Subcutaneous adipose tissue (tissue), 4 donors: ENCODE data around the gene ARHGAP42. TPM values are rescaled to one million over a fixed set of nuclear protein-coding genes. Genes with fewer than 3 reads are reported as not detected.

Experiments used
- total RNA-seq, 4 donors: library from RNA; depleted of rRNA; stranded (reverse); fragments of >200 nt; gene quantifications; one replicate each; pipeline ENCODE4 v1.1.0, GENCODE V29; 2016
- TF ChIP-seq, protein P1 (sequence below): fragments of 450-650 bp; IDR thresholded peaks from one replicate; pipeline ENCODE4 v1.5.1; 2016; ENCODE audit warnings: low read depth, mild to moderate bottlenecking, control low read depth, antibody characterized with exemption, moderate library complexity

Gene ARHGAP42
- total RNA-seq, 4 donors from 2014 or later: 15.3 to 31.5 (median 30.5) TPM

DNA sequence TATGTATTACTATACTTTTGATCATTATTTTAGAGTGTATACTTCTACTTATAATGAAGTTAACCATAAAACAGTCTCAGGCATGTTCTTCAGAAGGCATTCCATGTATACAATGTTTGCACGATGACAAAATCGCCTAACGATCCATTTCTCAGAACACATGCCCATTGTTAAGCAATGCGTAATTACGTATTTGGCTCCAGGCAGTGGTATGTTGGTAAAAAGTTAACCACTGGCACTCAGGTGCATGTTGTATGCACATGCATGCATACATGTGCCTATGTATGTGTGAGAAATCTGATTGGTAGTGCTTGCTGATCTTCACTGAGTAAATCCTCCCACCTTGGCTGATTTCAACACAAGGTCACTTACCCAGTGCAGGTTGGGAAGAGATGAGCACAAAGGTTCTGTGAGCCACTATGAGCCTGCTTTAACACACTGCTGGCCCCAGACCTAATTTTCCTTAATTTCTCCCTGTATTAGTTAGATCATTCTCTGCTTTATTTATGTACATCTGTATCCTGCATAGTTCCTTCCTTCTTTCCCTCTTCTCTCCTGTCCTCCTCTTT is 164.6 kb downstream of the ARHGAP42 start:
- TF ChIP-seq, protein P1, sequence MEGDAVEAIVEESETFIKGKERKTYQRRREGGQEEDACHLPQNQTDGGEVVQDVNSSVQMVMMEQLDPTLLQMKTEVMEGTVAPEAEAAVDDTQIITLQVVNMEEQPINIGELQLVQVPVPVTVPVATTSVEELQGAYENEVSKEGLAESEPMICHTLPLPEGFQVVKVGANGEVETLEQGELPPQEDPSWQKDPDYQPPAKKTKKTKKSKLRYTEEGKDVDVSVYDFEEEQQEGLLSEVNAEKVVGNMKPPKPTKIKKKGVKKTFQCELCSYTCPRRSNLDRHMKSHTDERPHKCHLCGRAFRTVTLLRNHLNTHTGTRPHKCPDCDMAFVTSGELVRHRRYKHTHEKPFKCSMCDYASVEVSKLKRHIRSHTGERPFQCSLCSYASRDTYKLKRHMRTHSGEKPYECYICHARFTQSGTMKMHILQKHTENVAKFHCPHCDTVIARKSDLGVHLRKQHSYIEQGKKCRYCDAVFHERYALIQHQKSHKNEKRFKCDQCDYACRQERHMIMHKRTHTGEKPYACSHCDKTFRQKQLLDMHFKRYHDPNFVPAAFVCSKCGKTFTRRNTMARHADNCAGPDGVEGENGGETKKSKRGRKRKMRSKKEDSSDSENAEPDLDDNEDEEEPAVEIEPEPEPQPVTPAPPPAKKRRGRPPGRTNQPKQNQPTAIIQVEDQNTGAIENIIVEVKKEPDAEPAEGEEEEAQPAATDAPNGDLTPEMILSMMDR: no peak

DNA sequence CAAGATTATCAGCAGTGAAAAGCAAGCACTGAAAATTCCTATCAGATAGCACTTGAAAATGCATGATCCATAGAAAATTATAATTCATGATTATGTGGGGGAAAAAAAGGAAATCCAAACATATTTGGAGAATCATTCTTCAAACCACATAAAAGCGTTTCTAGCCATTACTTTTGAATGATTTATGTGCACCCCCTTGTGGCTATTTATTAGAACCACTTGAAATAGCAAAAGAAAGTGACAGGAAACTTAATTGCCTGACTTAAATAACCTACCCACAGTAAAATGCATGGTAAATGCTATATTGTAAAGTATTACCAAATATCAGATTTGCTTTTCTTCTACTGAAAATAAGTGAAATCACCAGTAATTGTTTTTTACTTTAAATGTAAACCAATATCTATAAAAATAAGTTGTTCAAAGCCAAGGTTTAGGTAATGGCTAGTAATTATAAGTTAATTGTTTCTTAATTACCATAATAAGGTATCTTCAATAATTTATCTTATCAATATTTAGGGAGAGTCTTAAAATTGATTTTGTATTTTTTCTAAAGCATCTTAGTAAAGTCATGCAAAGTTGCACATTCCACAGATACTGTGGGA is 168.5 kb downstream of the ARHGAP42 start:
- TF ChIP-seq, protein P1: no peak

DNA sequence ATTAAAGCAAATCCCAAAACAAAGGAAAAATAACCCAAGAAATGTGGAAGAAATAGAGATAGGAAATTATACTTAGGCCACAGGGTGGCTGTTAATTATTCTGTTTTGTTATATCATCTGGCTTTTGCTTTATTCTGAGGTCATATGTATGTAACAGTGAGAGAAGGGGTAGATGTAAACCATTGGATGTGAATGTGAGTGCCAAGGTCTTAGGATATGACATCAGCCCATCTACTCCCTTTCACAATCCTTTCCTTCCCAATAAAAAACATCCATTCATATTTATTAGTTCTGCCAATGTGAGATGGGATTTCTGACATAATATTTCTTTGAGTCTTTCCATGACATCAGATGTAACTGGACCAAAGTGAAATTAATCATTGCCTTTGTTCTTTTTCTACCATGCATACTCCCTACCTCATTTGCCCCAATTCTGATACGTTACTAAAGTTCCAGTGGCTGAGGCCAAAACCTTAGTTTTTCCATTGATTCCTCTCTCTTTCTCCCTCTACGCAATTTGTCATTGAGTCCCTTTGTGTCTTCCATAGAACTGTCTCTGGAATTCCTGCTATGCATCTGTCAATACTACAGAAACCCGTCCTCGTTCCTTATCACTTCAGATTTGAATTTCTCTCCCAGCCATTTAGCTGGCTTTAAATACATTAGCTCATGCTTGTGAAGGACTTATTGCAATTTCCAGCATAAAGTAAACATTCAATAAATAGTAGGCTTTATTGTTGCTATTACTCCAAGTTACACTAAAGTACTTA is 170.3 kb downstream of the ARHGAP42 start:
- TF ChIP-seq, protein P1: no peak

DNA sequence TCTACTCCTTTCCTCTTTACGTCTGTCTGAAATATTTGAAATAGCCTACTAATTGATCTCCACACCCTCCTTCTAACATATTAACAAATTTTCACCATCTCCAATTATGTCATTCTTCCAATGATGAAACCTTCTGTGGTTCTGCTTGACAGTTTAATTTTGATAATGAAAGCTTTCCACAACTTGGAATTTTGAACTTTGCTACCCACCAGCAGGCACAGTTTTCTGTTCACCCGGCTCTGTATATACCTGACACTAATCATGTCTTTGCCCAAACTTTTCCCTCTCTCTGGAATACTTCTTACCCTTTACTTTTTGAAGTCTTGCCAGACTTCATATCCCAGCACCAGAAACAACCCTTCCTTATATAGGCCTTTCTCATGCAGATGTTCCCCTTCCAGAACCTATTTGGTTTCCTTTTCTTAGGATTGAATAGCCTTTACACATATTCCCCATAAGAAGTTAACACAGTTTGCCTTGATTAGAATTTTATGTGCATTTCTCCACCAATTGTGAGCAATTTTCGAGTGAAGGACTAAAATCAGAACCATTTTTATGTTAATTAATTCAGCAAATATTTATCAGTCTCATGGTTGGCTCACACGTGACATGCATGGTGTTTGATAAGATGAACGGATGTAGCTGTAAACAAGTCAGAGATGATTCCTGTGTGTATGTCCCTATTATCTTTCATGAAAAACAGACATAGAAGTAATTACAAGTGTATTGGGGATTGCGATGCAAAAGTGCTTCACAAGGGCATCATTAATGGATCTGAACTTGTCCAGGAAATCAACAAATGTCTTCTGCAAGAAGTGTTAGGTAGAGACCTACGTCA is 173.4 kb downstream of the ARHGAP42 start:
- TF ChIP-seq, protein P1: no peak

DNA sequence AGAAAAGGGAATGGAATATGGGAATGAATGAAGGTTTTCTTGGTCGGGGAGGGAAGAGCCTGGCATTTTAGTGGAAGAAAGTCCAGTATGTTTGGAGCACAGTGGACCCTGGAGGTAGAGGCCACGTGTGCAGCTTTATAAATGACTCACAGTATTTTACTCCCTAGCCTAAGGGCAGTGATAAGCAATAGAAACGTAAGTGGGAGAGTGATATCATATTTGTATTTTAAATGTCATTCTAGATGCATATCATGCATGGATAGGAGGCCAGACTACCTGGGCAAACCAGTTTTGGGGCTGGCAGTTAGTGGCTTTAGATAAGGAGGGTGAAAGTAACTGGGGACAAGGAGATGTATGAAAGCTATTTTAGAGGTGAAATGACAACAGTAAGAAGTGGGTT is 174.1 kb downstream of the ARHGAP42 start:
- TF ChIP-seq, protein P1: no peak

DNA sequence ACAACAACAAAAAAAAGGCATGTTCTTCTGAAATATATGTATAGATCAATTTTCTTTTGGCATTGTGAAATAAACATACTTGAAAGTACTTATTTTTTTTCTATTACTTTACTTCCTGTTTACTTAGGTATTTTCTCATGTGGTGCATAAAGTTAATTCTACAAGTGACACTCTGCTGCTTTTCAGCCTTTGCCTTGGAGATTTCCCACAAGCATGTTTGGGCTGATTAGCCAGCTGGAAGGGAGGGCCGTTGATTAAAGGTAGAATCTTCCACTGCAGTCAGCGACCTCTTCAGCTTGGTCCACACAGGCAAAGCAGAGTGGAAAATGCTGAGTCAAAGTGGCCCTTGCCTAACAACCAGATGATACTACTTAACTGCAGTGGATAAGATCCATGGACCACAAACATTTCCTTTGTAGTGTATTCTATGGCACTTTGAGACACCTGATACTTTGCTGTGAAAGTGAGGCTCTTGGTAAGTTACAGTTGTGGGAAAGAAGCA is 176.0 kb downstream of the ARHGAP42 start:
- TF ChIP-seq, protein P1: no peak
